GM18526 (cell line): Measurements from ENCODE around the gene CNEP1R1.

ENCODE experiments used
- POLR2A ChIP-seq: IDR thresholded peaks from 3 replicates; pipeline ENCODE4 v1.6.1; 2011; ENCODE audit not compliant: insufficient read length; ENCODE audit errors: extremely low read depth

CNEP1R1 gene

GRCh38 chr16:50006964-50007363, 18.1 kb upstream of the CNEP1R1 start:
- TF ChIP-seq POLR2A: no peak

GRCh38 chr16:50007744-50008143, 17.3 kb upstream of the CNEP1R1 start:
- TF ChIP-seq POLR2A: no peak

- TF ChIP-seq POLR2A: no peak
Observed at GRCh38 chr16:50010212-50010611, 14.8 kb upstream of the CNEP1R1 start.

- no peak for TF ChIP-seq POLR2A
Observed at GRCh38 chr16:50011707-50012106, 13.3 kb upstream of the CNEP1R1 start.

- no peak for TF ChIP-seq POLR2A
Observed at GRCh38 chr16:50012182-50012581, 12.8 kb upstream of the CNEP1R1 start.

- no peak for TF ChIP-seq POLR2A
Observed at GRCh38 chr16:50015631-50016030, 9.4 kb upstream of the CNEP1R1 start.

- TF ChIP-seq POLR2A: no peak
Observed at GRCh38 chr16:50017553-50017952, 7.5 kb upstream of the CNEP1R1 start.

GRCh38 chr16:50021544-50021943, 3.5 kb upstream of the CNEP1R1 start:
- TF ChIP-seq POLR2A: no peak

GRCh38 chr16:50023641-50024040, 1.4 kb upstream of the CNEP1R1 start:
- no peak for TF ChIP-seq POLR2A

- no peak for TF ChIP-seq POLR2A
Observed at GRCh38 chr16:50024207-50024606, 818 bp upstream of the CNEP1R1 start.

GRCh38 chr16:50025537-50025931, 509 bp downstream of the CNEP1R1 start:
- TF ChIP-seq POLR2A: no peak

GRCh38 chr16:50027829-50028228, 2.8 kb downstream of the CNEP1R1 start:
- TF ChIP-seq POLR2A: no peak

GRCh38 chr16:50035468-50035992, 10.5 kb downstream of the CNEP1R1 start:
- TF ChIP-seq POLR2A: no peak

GRCh38 chr16:50036426-50036825, 11.4 kb downstream of the CNEP1R1 start:
- no peak for TF ChIP-seq POLR2A

GRCh38 chr16:50037662-50038220, 12.7 kb downstream of the CNEP1R1 start:
- no peak for TF ChIP-seq POLR2A

- no peak for TF ChIP-seq POLR2A
Observed at GRCh38 chr16:50038286-50038685, 13.3 kb downstream of the CNEP1R1 start.
